Fibroblast of pulmonary artery (primary cell): ENCODE results near the gene EMP1.

Experiments used
- DNase-seq: peaks from one replicate; pipeline ENCODE4 v3.0.0-alpha.2; 2010; ENCODE audit warnings: low read depth
- H3K4me3 ChIP-seq: replicated peaks from 2 replicates; pipeline ENCODE4 v1.5.1; 2011; ENCODE audit warnings: low read depth, mild to moderate bottlenecking, control low read depth, low read length, moderate library complexity
- CTCF ChIP-seq: IDR thresholded peaks from 2 replicates; pipeline ENCODE4 v1.5.1; 2011; ENCODE audit warnings: mild to moderate bottlenecking, control low read depth, low read length, inconsistent platforms; ENCODE audit errors: missing control alignments

Gene EMP1

GRCh38 chr12:13243516-13244070 lies 47.1 kb downstream of the EMP1 start:
- H3K4me3 ChIP-seq, result no peak overlapping the region
- no peak for TF ChIP-seq CTCF
- DNase-seq, result peak; percentile 78

- no peak overlapping the region for H3K4me3 ChIP-seq
- TF ChIP-seq CTCF, result no peak
- DNase-seq, result no peak
Measured at GRCh38 chr12:13247596-13247995, 51.1 kb downstream of the EMP1 start.

GRCh38 chr12:13248964-13249363 lies 52.4 kb downstream of the EMP1 start:
- H3K4me3 ChIP-seq, result no peak overlapping the region
- DNase-seq, result peak; percentile 28
- no peak for TF ChIP-seq CTCF

- no peak for TF ChIP-seq CTCF
- peak; percentile 55 for DNase-seq
- H3K4me3 ChIP-seq, result no peak overlapping the region
Measured at GRCh38 chr12:13250416-13250815, 53.9 kb downstream of the EMP1 start.

GRCh38 chr12:13251521-13251920 lies 55.0 kb downstream of the EMP1 start:
- no peak for TF ChIP-seq CTCF
- DNase-seq, result no peak
- no peak overlapping the region for H3K4me3 ChIP-seq

- no peak overlapping the region for H3K4me3 ChIP-seq
- no peak for TF ChIP-seq CTCF
- DNase-seq, result no peak
Measured at GRCh38 chr12:13252024-13252423, 55.5 kb downstream of the EMP1 start.

GRCh38 chr12:13252616-13253015 lies 56.1 kb downstream of the EMP1 start:
- TF ChIP-seq CTCF, result no peak
- no peak for DNase-seq

More at GRCh38 chr12:13252616-13253015, 56.1 kb downstream of the EMP1 start:
- no peak overlapping the region for H3K4me3 ChIP-seq
